PFSK-1 (cell line): ENCODE results near the gene KCNN2.

ENCODE experiments used
- FOXP2 ChIP-seq: optimal IDR thresholded peaks from 2 replicates; pipeline ENCODE3; 2011; ENCODE audit warnings: borderline replicate concordance, control low read depth, inconsistent platforms; ENCODE audit not compliant: insufficient read depth; ENCODE audit errors: extremely low read length, extremely low read depth
- POLR2AphosphoS5 ChIP-seq: IDR thresholded peaks from 2 replicates; pipeline ENCODE4 v1.6.1; 2012; ENCODE audit warnings: low read depth, mild to moderate bottlenecking, control low read depth, low read length, moderate library complexity
- REST ChIP-seq, 2 experiments: IDR thresholded peaks; 2 replicates each; pipeline versions ENCODE4 v1.6.1 to v1.8.0; 2011 to 2012; ENCODE audit warnings: low read depth in 2 of 2, low read length in 2 of 2, control low read depth in 1 of 2, inconsistent platforms in 1 of 2, mild to moderate bottlenecking in 1 of 2, moderate library complexity in 1 of 2; ENCODE audit not compliant: insufficient read depth in 1 of 2
- SIN3A ChIP-seq: IDR thresholded peaks from 2 replicates; pipeline ENCODE4 v1.6.1; 2012; ENCODE audit warnings: mild to moderate bottlenecking, low read length, moderate library complexity, borderline replicate concordance; ENCODE audit not compliant: insufficient read depth
- TAF1 ChIP-seq: IDR thresholded peaks from 2 replicates; pipeline ENCODE4 v1.6.1; 2012; ENCODE audit warnings: low read length, control low read depth, borderline replicate concordance; ENCODE audit not compliant: insufficient read depth

- TF ChIP-seq POLR2AphosphoS5 = no peak
- no peak for TF ChIP-seq FOXP2
- TF ChIP-seq TAF1 = no peak
- TF ChIP-seq REST (IDR thresholded peaks at IDR 0.05; ENCODE audit: insufficient read depth in 1 of 2, low read depth in 2 of 2, low read length in 2 of 2) = no peak
- TF ChIP-seq SIN3A = no peak
These were observed 86.6 kb downstream of the KCNN2 start for GRCh38 chr5:114448481-114448880.
